Measurements from ENCODE around the gene DAB1. TPM values are rescaled to one million over a fixed set of nuclear protein-coding genes. Genes with fewer than 3 reads are reported as not detected.

DAB1 gene
- total and polyA plus RNA-seq, 2 of the 8 experiments (the other 6 are each of a cell fraction or from before 2014, with no cell fraction given): 4.4 to 11.8 TPM

GRCh38 chr1:57142169-57142568, 281.7 kb downstream of the DAB1 start:
- no peaks in the 10 kb centered on the region for H3K79me2 ChIP-seq (ENCODE audit: control insufficient read depth in 1 of 2, insufficient read depth in 2 of 2, low read length in 2 of 2)
- no peaks in the 10 kb centered on the region for H3K27me3 ChIP-seq (replicated peaks in 1 of 4; ENCODE audit: control insufficient read depth in 3 of 4, extremely low read depth in 1 of 4, insufficient read depth in 3 of 4, low read length in 3 of 4)
- H3K9me3 ChIP-seq (ENCODE audit: insufficient read depth in 2 of 2, low read depth in 1 of 2, low read length in 1 of 2): no peaks in the 10 kb centered on the region
- no peaks in the 10 kb centered on the region for H4K20me1 ChIP-seq (replicated peaks in 1 of 2; ENCODE audit: control insufficient read depth in 1 of 2, insufficient read depth in 2 of 2, low read length in 2 of 2)
- no peak overlapping the region for H3K4me2 ChIP-seq (ENCODE audit: insufficient read depth in 1 of 2, low read depth in 2 of 2, low read length in 2 of 2)
- no peak overlapping the region for H3K9ac ChIP-seq (replicated peaks in 1 of 4; ENCODE audit: extremely low read depth in 1 of 4, low read depth in 3 of 4, low read length in 3 of 4)
- no peak overlapping the region for H3K14ac ChIP-seq (ENCODE audit: insufficient read length)
- no peak overlapping the region for H4K5ac ChIP-seq (ENCODE audit: insufficient read length, low read depth, low read length)
- no peaks in the 10 kb centered on the region for H3K36me3 ChIP-seq (ENCODE audit: control insufficient read depth in 2 of 4, insufficient read depth in 4 of 4, low read length in 3 of 4)
- no peak overlapping the region for H4K91ac ChIP-seq (replicated peaks; ENCODE audit: insufficient read length, low read length)
- no peak overlapping the region for H3K18ac ChIP-seq (ENCODE audit: extremely low read depth, low read length)
- H3K23me2 ChIP-seq (ENCODE audit: low read depth, low read length): no peaks in the 10 kb centered on the region
- no peak overlapping the region for H3K23ac ChIP-seq (ENCODE audit: insufficient read length)
- H2BK12ac ChIP-seq (ENCODE audit: low read depth, low read length): no peak overlapping the region
- H3K4me3 ChIP-seq (ENCODE audit: extremely low read depth in 1 of 4, insufficient read depth in 2 of 4, low read depth in 3 of 4, low read length in 4 of 4): no peak overlapping the region
- no peaks in the 10 kb centered on the region; the same call in 1 of the 2 replicates for H3K79me1 ChIP-seq (ENCODE audit: low read depth, low read length)
- no peak overlapping the region for H2AK5ac ChIP-seq (ENCODE audit: low read depth, low read length)
- no peak for TF ChIP-seq TAF1 (IDR thresholded peaks at IDR 0.05; ENCODE audit: low read depth, low read length)
- TF ChIP-seq SIN3A (conservative IDR thresholded peaks at IDR 0.05 in 1 of 2, IDR thresholded peaks at IDR 0.05 in 1 of 2; ENCODE audit: low read depth in 1 of 2, low read length in 2 of 2): no peak
- no peak for TF ChIP-seq RXRA (IDR thresholded peaks at IDR 0.05; ENCODE audit: insufficient read depth, low read depth, low read length)
- TF ChIP-seq POU5F1 (IDR thresholded peaks at IDR 0.05; ENCODE audit: low read depth, low read length): no peak
- TF ChIP-seq MAX (IDR thresholded peaks at IDR 0.05): no peak
- TF ChIP-seq RBBP5 (IDR thresholded peaks at IDR 0.05; ENCODE audit: borderline replicate concordance, low read depth, low read length): no peak
- TF ChIP-seq BCL11A (IDR thresholded peaks at IDR 0.05; ENCODE audit: low read depth in 2 of 2, low read length in 2 of 2): no peak
- no peak for TF ChIP-seq SIRT6 (IDR thresholded peaks at IDR 0.05; ENCODE audit: low read length)
- TF ChIP-seq TAF7 (optimal IDR thresholded peaks at IDR 0.05; ENCODE audit: borderline replicate concordance, low read depth, low read length): no peak
- TF ChIP-seq NANOG (IDR thresholded peaks at IDR 0.05; ENCODE audit: insufficient read depth, low read depth, low read length, poor library complexity, severe bottlenecking): no peak
- no peak for TF ChIP-seq SP2 (IDR thresholded peaks at IDR 0.05; ENCODE audit: low read length)
- TF ChIP-seq SUZ12 (IDR thresholded peaks at IDR 0.05; ENCODE audit: low read length): no peak
- TF ChIP-seq SIX5 (IDR thresholded peaks at IDR 0.05; ENCODE audit: low read depth, low read length): no peak
- H3K4ac ChIP-seq (replicated peaks; ENCODE audit: insufficient read length, low read depth, low read length): no peak overlapping the region
- CTCF ChIA-PET (ENCODE audit: partially characterized antibody): interaction anchor here (0.8 kb wide), 1 partner anchor 15 kb away, joined by 3 read pairs; no protein-coding TSS in a partner anchor
- H3K27ac ChIP-seq (ENCODE audit: low read depth, low read length): no peak overlapping the region
- no peak overlapping the region for H2BK15ac ChIP-seq (ENCODE audit: low read length)
- POLR2A ChIA-PET (ENCODE audit: partially characterized antibody): no interaction called here
- 87% methylated on average over 2 of the region's 2 CpGs; no CpG with 5 or more reads in 1 of the 2 experiments for WGBS, 2 experiments (ENCODE audit: extremely low coverage in 1 of 2, insufficient coverage in 1 of 2, insufficient read length in 1 of 2, insufficient replicate concordance in 2 of 2, low coverage in 1 of 2, low lambda C conversion rate in 2 of 2, missing lambda C conversion rate in 1 of 2)
- H2AFZ ChIP-seq (ENCODE audit: low read length): no peak overlapping the region
- H4K8ac ChIP-seq (ENCODE audit: extremely low read depth, insufficient read depth, low read length): no peak overlapping the region
- DNase-seq (ENCODE audit: low read depth in 1 of 2, low spot score in 2 of 2) (no peak), FAIRE-seq (no peak)
- no peaks in the 10 kb centered on the region for H3K4me1 ChIP-seq (replicated peaks in 1 of 4; ENCODE audit: control insufficient read depth in 3 of 4, insufficient read depth in 4 of 4, low read length in 3 of 4)
- H2BK20ac ChIP-seq (ENCODE audit: low read length): no peak overlapping the region
- H3K56ac ChIP-seq (replicated peaks; ENCODE audit: insufficient read length, low read depth, low read length): no peak overlapping the region
- no peak overlapping the region for H2BK5ac ChIP-seq (ENCODE audit: low read depth, low read length)
- no peak overlapping the region for H2BK120ac ChIP-seq (replicated peaks; ENCODE audit: low read depth, low read length)

Measured in H1 (cell line).